IMR-90 (cell line): Measurements from ENCODE around the gene CFAP61. TPM values are rescaled to one million over a fixed set of nuclear protein-coding genes. Genes with fewer than 3 reads are reported as not detected.

Source experiments
- ATAC-seq: fragments of 200-7000 bp; cut with Tn5 transposase; 2 replicates; pipeline ENCODE4 v1.9.1; 2020; ENCODE audit warnings: low read depth, mild to moderate bottlenecking, moderate library complexity
- BruUV-seq: library from RNA; stranded (reverse); fragments of 400-500 nt; replicated peaks from 2 replicates; lab custom pipeline; 2021; lab: Mats Ljungman, UMichigan
- CTCF ChIA-PET: fragments of 300-600 bp; formaldehyde crosslinking; extraction: SDS; loops from one replicate; lab custom pipeline; 2021; ENCODE audit warnings: antibody characterized with exemption; lab: Yijun Ruan, JAX
- POLR2A ChIA-PET: fragments of 300-600 bp; sonication (Branson Sonifier 250); formaldehyde crosslinking; loops from one replicate; lab custom pipeline; 2022; ENCODE audit warnings: antibody characterized with exemption; ENCODE audit not compliant: unreplicated experiment; lab: Charles Lee
- DNase-seq: peaks from one replicate; pipeline ENCODE4 v3.0.0; 2013
- H2AFZ ChIP-seq: replicated peaks from 2 replicates; pipeline ENCODE3; 2013; ENCODE audit warnings: low read length, mild to moderate bottlenecking; ENCODE audit not compliant: poor library complexity
- H2AK5ac ChIP-seq: 2 replicates; pipeline ENCODE4 v1.6.1; 2013; ENCODE audit warnings: low read depth, low read length, inconsistent platforms
- H2AK9ac ChIP-seq: replicated peaks from 2 replicates; pipeline ENCODE3; 2013; ENCODE audit warnings: mild to moderate bottlenecking, low read depth, low read length, moderate library complexity; ENCODE audit not compliant: poor library complexity
- H2BK120ac ChIP-seq: 2 replicates; pipeline ENCODE4 v1.6.1; 2013; ENCODE audit warnings: low read depth, low read length, inconsistent platforms
- H2BK15ac ChIP-seq: 3 replicates; pipeline ENCODE4 v1.6.1; 2013; ENCODE audit warnings: low read depth, low read length, inconsistent platforms
- H2BK20ac ChIP-seq: 2 replicates; pipeline ENCODE4 v1.6.1; 2013; ENCODE audit warnings: low read depth, mild to moderate bottlenecking, inconsistent platforms, low read length, moderate library complexity
- H2BK5ac ChIP-seq: 2 replicates; pipeline ENCODE4 v1.6.1; 2013; ENCODE audit warnings: mild to moderate bottlenecking, low read depth, low read length, inconsistent platforms; ENCODE audit not compliant: poor library complexity, severe bottlenecking
- H3K14ac ChIP-seq: replicated peaks from 2 replicates; pipeline ENCODE4 v1.6.1; 2013; ENCODE audit warnings: low read depth, low read length, inconsistent platforms
- H3K18ac ChIP-seq: 2 replicates; pipeline ENCODE4 v1.6.1; 2013; ENCODE audit warnings: low read depth, low read length, control low read depth
- H3K23ac ChIP-seq: 2 replicates; pipeline ENCODE4 v1.6.1; 2013; ENCODE audit warnings: low read depth, low read length, inconsistent platforms
- H3K27ac ChIP-seq: 2 replicates; pipeline ENCODE4 v1.5.1; 2013; ENCODE audit warnings: mild to moderate bottlenecking, control low read depth, low read length; ENCODE audit not compliant: insufficient read depth
- H3K27me3 ChIP-seq: 2 replicates; pipeline ENCODE4 v1.6.1; 2013; ENCODE audit warnings: low read length; ENCODE audit not compliant: control insufficient read depth, insufficient read depth
- H3K36me3 ChIP-seq: 2 replicates; pipeline ENCODE4 v1.6.1; 2013; ENCODE audit warnings: low read length, mixed read lengths; ENCODE audit not compliant: control insufficient read depth, insufficient read depth
- H3K4ac ChIP-seq: 2 replicates; pipeline ENCODE4 v1.6.1; 2013; ENCODE audit warnings: low read depth, low read length, inconsistent platforms
- H3K4me1 ChIP-seq: 2 replicates; pipeline ENCODE4 v1.6.1; 2013; ENCODE audit warnings: low read length, mixed read lengths; ENCODE audit not compliant: control insufficient read depth, insufficient read depth
- H3K4me2 ChIP-seq: 2 replicates; pipeline ENCODE4 v1.6.1; 2013; ENCODE audit warnings: low read depth, mild to moderate bottlenecking, control low read depth, low read length, moderate library complexity
- H3K4me3 ChIP-seq: 2 replicates; pipeline ENCODE4 v1.5.1; 2013; ENCODE audit warnings: low read depth, mild to moderate bottlenecking, control low read depth, low read length, moderate library complexity; ENCODE audit not compliant: insufficient read depth
- H3K56ac ChIP-seq: 2 replicates; pipeline ENCODE4 v1.6.1; 2013; ENCODE audit warnings: low read length, inconsistent platforms; ENCODE audit not compliant: insufficient read depth; ENCODE audit errors: extremely low read depth
- H3K79me1 ChIP-seq, 2 experiments: 2 replicates each; pipeline ENCODE4 v1.6.1; 2013; ENCODE audit warnings: low read length in 2 of 2, inconsistent platforms in 1 of 2, low read depth in 1 of 2
- H3K9ac ChIP-seq: 2 replicates; pipeline ENCODE4 v1.6.1; 2013; ENCODE audit warnings: low read depth, low read length, control low read depth
- H3K9me1 ChIP-seq: 2 replicates; pipeline ENCODE4 v1.6.1; 2013; ENCODE audit warnings: low read length, inconsistent platforms; ENCODE audit not compliant: insufficient read depth
- H3K9me3 ChIP-seq: 2 replicates; pipeline ENCODE4 v1.6.1; 2013; ENCODE audit warnings: low read length; ENCODE audit not compliant: control insufficient read depth, insufficient read depth
- H4K20me1 ChIP-seq: 2 replicates; pipeline ENCODE4 v1.6.1; 2013; ENCODE audit warnings: low read length, inconsistent platforms; ENCODE audit not compliant: insufficient read depth
- H4K5ac ChIP-seq: 2 replicates; pipeline ENCODE4 v1.6.1; 2013; ENCODE audit warnings: mild to moderate bottlenecking, low read depth, low read length, control low read depth
- H4K8ac ChIP-seq, 2 experiments: 2 replicates each; pipeline ENCODE4 v1.6.1; 2013; ENCODE audit warnings: low read depth in 2 of 2, low read length in 2 of 2, control low read depth in 1 of 2, inconsistent platforms in 1 of 2
- H4K91ac ChIP-seq: 2 replicates; pipeline ENCODE4 v1.6.1; 2013; ENCODE audit warnings: low read depth, low read length, inconsistent platforms; ENCODE audit not compliant: insufficient read depth
- BHLHE40 ChIP-seq: fragments of 150-350 bp; IDR thresholded peaks from 2 replicates; pipeline ENCODE4 v1.6.1; 2016; ENCODE audit warnings: mild to moderate bottlenecking, low read depth, low read length
- CHD1 ChIP-seq: IDR thresholded peaks from 2 replicates; pipeline ENCODE4 v1.6.1; 2012; ENCODE audit warnings: low read depth, low read length, improper control_type of control experiment
- FOS ChIP-seq: fragments of 150-350 bp; IDR thresholded peaks from 2 replicates; pipeline ENCODE4 v1.6.1; 2016; ENCODE audit warnings: low read depth, low read length
- MAFK ChIP-seq: IDR thresholded peaks from 2 replicates; pipeline ENCODE4 v1.6.1; 2012; ENCODE audit warnings: low read depth, low read length, improper control_type of control experiment
- MAZ ChIP-seq: IDR thresholded peaks from 2 replicates; pipeline ENCODE4 v1.6.1; 2012; ENCODE audit warnings: low read depth, mild to moderate bottlenecking, low read length, improper control_type of control experiment, moderate library complexity, borderline replicate concordance
- POLR2A ChIP-seq: IDR thresholded peaks from 2 replicates; pipeline ENCODE4 v1.6.1; 2012; ENCODE audit warnings: mild to moderate bottlenecking, low read depth, low read length
- RAD21 ChIP-seq: IDR thresholded peaks from 2 replicates; pipeline ENCODE4 v1.6.1; 2012; ENCODE audit warnings: low read length, improper control_type of control experiment
- RCOR1 ChIP-seq: IDR thresholded peaks from 2 replicates; pipeline ENCODE4 v1.6.1; 2012; ENCODE audit warnings: mild to moderate bottlenecking, low read length, improper control_type of control experiment; ENCODE audit not compliant: insufficient replicate concordance
- RFX5 ChIP-seq: IDR thresholded peaks from 2 replicates; pipeline ENCODE4 v1.8.0; 2012; ENCODE audit warnings: low read depth, mild to moderate bottlenecking, low read length, moderate library complexity
- SMC3 ChIP-seq: fragments of 150-350 bp; IDR thresholded peaks from 2 replicates; pipeline ENCODE4 v1.6.1; 2016; ENCODE audit warnings: low read depth, mild to moderate bottlenecking, antibody characterized with exemption, low read length, moderate library complexity
- WGBS, 2 experiments: methylation state at CpG; one replicate each; pipeline versions ENCODE4 v1.1.5 to v1.1.7; 2013; ENCODE audit warnings: missing lambda C conversion rate in 2 of 2; ENCODE audit not compliant: insufficient read length in 1 of 2; ENCODE audit errors: extremely low coverage in 2 of 2; 5-methylcytosine and 5-hydroxymethylcytosine counted together
- dilution Hi-C: fragments of 300-500 bp; cut with HindIII; formaldehyde crosslinking; loops from one replicate; pipeline ENCODE4 v1.14.3; 2018; ENCODE audit warnings: low sequenced_read_pairs; ENCODE audit not compliant: unreplicated experiment
- in situ Hi-C: fragments of 300-500 bp; cut with MboI; formaldehyde crosslinking; loops from 3 replicates; pipeline ENCODE4 v1.14.3; 2019; ENCODE audit warnings: low sequenced_read_pairs, inconsistent platforms, mixed read lengths
- intact Hi-C: fragments of 100-400 bp; cut with micrococcal nuclease; formaldehyde crosslinking; loops from 2 replicates; pipeline ENCODE4 v1.10.0; 2022
- polyA plus RNA-seq, 3 experiments: library from polyadenylated mRNA; depleted of rRNA; stranded (reverse); fragments of >200 nt; gene quantifications; 2 replicates each; pipeline ENCODE4 v1.2.3, GENCODE V29; 2012; ENCODE audit warnings: low replicate concordance in 1 of 3
- total RNA-seq: library from RNA; depleted of rRNA; stranded (reverse); fragments of >200 nt; gene quantifications from 2 replicates; pipeline ENCODE4 v1.2.3, GENCODE V29; 2012
- TF ChIP-seq, protein P1 (sequence below): fragments of 150-350 bp; IDR thresholded peaks from 2 replicates; pipeline ENCODE4 v1.6.1; 2016; ENCODE audit warnings: low read depth, mild to moderate bottlenecking, low read length, moderate library complexity, borderline replicate concordance
- TF ChIP-seq, protein P2 (sequence below): fragments of 150-350 bp; IDR thresholded peaks from 2 replicates; pipeline ENCODE4 v1.6.1; 2017; ENCODE audit warnings: mild to moderate bottlenecking, antibody characterized with exemption, low read length, low read depth

CFAP61 gene
- total and polyA plus RNA-seq, 2 of the 4 experiments (the other 2 are of a cell fraction) = 0.07 TPM; not detected in 1

DNA sequence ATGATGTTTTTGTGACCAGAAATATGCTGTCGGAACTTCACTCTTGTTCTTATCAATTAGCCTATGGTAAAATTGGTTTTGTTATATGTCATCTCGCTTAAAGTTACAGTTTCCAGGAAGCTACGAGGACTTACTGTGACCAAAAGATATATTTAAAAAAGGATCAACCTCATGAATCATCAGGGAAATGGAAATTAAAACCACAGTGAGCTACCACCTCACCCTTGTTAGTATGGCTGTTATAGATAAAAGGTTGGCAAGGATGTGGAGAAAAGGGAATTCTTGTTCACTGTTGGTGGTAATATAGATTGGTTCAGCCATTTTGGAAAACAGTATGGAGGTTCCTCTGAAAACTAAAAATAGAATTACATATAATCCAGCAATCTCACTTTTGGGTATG is 301.2 kb downstream of the CFAP61 start:
- Histone ChIP-seq H3K36me3 (no peaks in the 10 kb centered on the region), H3K56ac (no peak overlapping the region), H2BK5ac (no peak overlapping the region), H4K20me1 (no peaks in the 10 kb centered on the region), H3K4ac (no peak overlapping the region), H2AK9ac (no peak overlapping the region), H2BK120ac (no peak overlapping the region), H3K9me1 (no peaks in the 10 kb centered on the region), H3K27me3 (no peaks in the 10 kb centered on the region; the same call in 1 of the 2 replicates), H3K9me3 (no peaks in the 10 kb centered on the region), H2BK15ac (no peak overlapping the region), H3K9ac (no peak overlapping the region), H3K23ac (no peak overlapping the region), H4K91ac (no peak overlapping the region), H2AK5ac (no peak overlapping the region), H3K4me1 (no peaks in the 10 kb centered on the region), H2AFZ (no peak overlapping the region), H3K14ac (no peak overlapping the region), H3K18ac (no peak overlapping the region), H4K5ac (no peak overlapping the region), H4K8ac (no peak overlapping the region), H3K27ac (no peak overlapping the region), H2BK20ac (no peak overlapping the region), H3K4me3 (no peak overlapping the region), H3K4me2 (no peak overlapping the region), H3K79me1 (no peaks in the 10 kb centered on the region)
- no TSS peak for BruUV-seq
- dilution Hi-C loops (no loop called here), in situ Hi-C loops (no loop called here), intact Hi-C loops (no loop called here)
- ChIA-PET CTCF (no interaction called here), POLR2A (no interaction called here)
- no CpG with 5 or more reads among the region's 3 CpGs for WGBS, 2 experiments
- ATAC-seq (no peak), DNase-seq (no peak)
- no peak for TF ChIP-seq SMC3
- TF ChIP-seq, protein P1, sequence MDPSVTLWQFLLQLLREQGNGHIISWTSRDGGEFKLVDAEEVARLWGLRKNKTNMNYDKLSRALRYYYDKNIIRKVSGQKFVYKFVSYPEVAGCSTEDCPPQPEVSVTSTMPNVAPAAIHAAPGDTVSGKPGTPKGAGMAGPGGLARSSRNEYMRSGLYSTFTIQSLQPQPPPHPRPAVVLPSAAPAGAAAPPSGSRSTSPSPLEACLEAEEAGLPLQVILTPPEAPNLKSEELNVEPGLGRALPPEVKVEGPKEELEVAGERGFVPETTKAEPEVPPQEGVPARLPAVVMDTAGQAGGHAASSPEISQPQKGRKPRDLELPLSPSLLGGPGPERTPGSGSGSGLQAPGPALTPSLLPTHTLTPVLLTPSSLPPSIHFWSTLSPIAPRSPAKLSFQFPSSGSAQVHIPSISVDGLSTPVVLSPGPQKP = no peak
- no peak for TF ChIP-seq BHLHE40
- TF ChIP-seq RFX5 = no peak
- no peak for TF ChIP-seq RAD21
- TF ChIP-seq, protein P2, sequence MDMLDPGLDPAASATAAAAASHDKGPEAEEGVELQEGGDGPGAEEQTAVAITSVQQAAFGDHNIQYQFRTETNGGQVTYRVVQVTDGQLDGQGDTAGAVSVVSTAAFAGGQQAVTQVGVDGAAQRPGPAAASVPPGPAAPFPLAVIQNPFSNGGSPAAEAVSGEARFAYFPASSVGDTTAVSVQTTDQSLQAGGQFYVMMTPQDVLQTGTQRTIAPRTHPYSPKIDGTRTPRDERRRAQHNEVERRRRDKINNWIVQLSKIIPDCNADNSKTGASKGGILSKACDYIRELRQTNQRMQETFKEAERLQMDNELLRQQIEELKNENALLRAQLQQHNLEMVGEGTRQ = no peak
- no peak for TF ChIP-seq POLR2A
- no peak for TF ChIP-seq CHD1
- no peak for TF ChIP-seq MAZ
- no peak for TF ChIP-seq MAFK
- no peak for TF ChIP-seq RCOR1
- no peak for TF ChIP-seq FOS
